Epithelial cell of proximal tubule (primary cell): ENCODE results near the gene TRIM54. TPM values are rescaled to one million over a fixed set of nuclear protein-coding genes. Genes with fewer than 3 reads are reported as not detected.

Source experiments
- DNase-seq: peaks from one replicate; pipeline ENCODE4 v3.0.0-alpha.2; 2011; ENCODE audit warnings: low read depth
- H3K4me3 ChIP-seq: 2 replicates; pipeline ENCODE4 v1.5.1; 2011; ENCODE audit warnings: low read depth, mild to moderate bottlenecking, low read length
- total RNA-seq: library from RNA; depleted of rRNA; stranded (reverse); fragments of >200 nt; gene quantifications from 2 replicates; pipeline ENCODE4 v1.2.3, GENCODE V29; 2015
- TF ChIP-seq, protein P1 (sequence below): conservative IDR thresholded peaks from 2 replicates; pipeline ENCODE4 v1.5.1; 2012; ENCODE audit warnings: low read depth, mild to moderate bottlenecking, low read length

TRIM54 gene
- total RNA-seq, 1 donor from 2014 or later, result 1.5 TPM

GRCh38 chr2:27249159-27249890 lies 32.9 kb upstream of the TRIM54 start:
- no peak for DNase-seq
- TF ChIP-seq, protein P1, sequence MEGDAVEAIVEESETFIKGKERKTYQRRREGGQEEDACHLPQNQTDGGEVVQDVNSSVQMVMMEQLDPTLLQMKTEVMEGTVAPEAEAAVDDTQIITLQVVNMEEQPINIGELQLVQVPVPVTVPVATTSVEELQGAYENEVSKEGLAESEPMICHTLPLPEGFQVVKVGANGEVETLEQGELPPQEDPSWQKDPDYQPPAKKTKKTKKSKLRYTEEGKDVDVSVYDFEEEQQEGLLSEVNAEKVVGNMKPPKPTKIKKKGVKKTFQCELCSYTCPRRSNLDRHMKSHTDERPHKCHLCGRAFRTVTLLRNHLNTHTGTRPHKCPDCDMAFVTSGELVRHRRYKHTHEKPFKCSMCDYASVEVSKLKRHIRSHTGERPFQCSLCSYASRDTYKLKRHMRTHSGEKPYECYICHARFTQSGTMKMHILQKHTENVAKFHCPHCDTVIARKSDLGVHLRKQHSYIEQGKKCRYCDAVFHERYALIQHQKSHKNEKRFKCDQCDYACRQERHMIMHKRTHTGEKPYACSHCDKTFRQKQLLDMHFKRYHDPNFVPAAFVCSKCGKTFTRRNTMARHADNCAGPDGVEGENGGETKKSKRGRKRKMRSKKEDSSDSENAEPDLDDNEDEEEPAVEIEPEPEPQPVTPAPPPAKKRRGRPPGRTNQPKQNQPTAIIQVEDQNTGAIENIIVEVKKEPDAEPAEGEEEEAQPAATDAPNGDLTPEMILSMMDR, result no peak

GRCh38 chr2:27249891-27250651 lies 32.2 kb upstream of the TRIM54 start:
- no peak overlapping the region for H3K4me3 ChIP-seq
- DNase-seq, result no peak
- TF ChIP-seq, protein P1, result peak; percentile 87

More at GRCh38 chr2:27249159-27249890, 32.9 kb upstream of the TRIM54 start:
- no peak overlapping the region for H3K4me3 ChIP-seq

GRCh38 chr2:27250652-27251379 lies 31.4 kb upstream of the TRIM54 start:
- H3K4me3 ChIP-seq, result no peak overlapping the region
- no peak for DNase-seq
- TF ChIP-seq, protein P1, result no peak

GRCh38 chr2:27251766-27252165 lies 30.5 kb upstream of the TRIM54 start:
- TF ChIP-seq, protein P1, result no peak
- no peak for DNase-seq
- H3K4me3 ChIP-seq, result no peak overlapping the region

DNA sequence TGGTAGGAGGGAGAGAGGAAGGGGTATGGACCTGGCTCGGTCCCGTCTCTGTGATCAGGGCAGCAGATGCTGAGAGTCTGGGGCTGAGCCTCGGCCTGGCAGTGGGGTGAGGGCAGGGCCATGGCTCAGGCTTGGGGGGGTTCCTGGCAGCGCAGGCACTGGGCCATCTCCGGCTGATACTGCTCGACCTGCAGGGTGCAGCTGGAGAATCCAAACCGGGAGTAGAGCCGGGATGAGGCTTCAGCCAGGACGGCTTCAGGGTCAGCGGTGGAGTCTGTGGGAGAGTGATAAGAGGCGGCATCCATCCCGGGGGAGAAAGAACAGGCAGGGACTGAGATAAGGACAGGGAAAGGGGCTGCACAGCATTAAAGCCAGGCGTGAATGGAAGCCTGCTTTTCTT lies 27.0 kb upstream of the TRIM54 start:
- H3K4me3 ChIP-seq, result no peak overlapping the region
- TF ChIP-seq, protein P1, result no peak
- DNase-seq, result no peak

GRCh38 chr2:27255660-27256059 lies 26.6 kb upstream of the TRIM54 start:
- TF ChIP-seq, protein P1, result no peak
- DNase-seq, result no peak
- no peak overlapping the region for H3K4me3 ChIP-seq
